GM12878 (cell line): ENCODE measurements around the gene DHCR24. TPM values are rescaled to one million over a fixed set of nuclear protein-coding genes. Genes with fewer than 3 reads are reported as not detected.

ENCODE experiments used
- ATAC-seq: fragments of 200-7000 bp; cut with Tn5 transposase; 3 replicates; pipeline ENCODE4 v1.9.1; 2020; ENCODE audit warnings: mild to moderate bottlenecking, moderate library complexity
- BruUV-seq: library from RNA; stranded (reverse); fragments of 400-500 nt; replicated peaks from 2 replicates; lab custom pipeline; 2021; lab: Mats Ljungman, UMichigan
- CTCF ChIA-PET: fragments of 300-600 bp; sonication (Branson Sonifier 250); formaldehyde crosslinking; extraction: SDS; loops from one replicate; lab custom pipeline; 2021; ENCODE audit warnings: inconsistent platforms; lab: Yijun Ruan, JAX
- POLR2A ChIA-PET: fragments of 350-600 bp; formaldehyde crosslinking; extraction: SDS; loops from one replicate; lab custom pipeline; 2021; ENCODE audit warnings: inconsistent platforms; lab: Charles Lee
- RAD21 ChIA-PET: fragments of 300-600 bp; sonication (Branson Sonifier 250); formaldehyde crosslinking; loops from one replicate; lab custom pipeline; 2023; ENCODE audit warnings: antibody characterized with exemption; ENCODE audit not compliant: unreplicated experiment; lab: Charles Lee
- SMC1A ChIA-PET: fragments of 300-600 bp; sonication (Branson Sonifier 250); formaldehyde crosslinking; loops from one replicate; lab custom pipeline; 2023; ENCODE audit not compliant: unreplicated experiment, uncharacterized antibody; lab: Charles Lee
- DNase-seq: peaks from one replicate; pipeline ENCODE4 v3.0.0-alpha.2; 2011; ENCODE audit warnings: low read depth, low spot score
- FAIRE-seq: peaks from 3 replicates; lab custom pipeline; 2011; peaks lifted over from hg19 to GRCh38; lab: Jason Lieb, UNC
- H2AFZ ChIP-seq: 2 replicates; pipeline ENCODE4 v1.6.0; 2011; ENCODE audit warnings: low read depth, low read length, control low read depth; ENCODE audit not compliant: control insufficient read depth
- H3K27ac ChIP-seq: 2 replicates; pipeline ENCODE4 v1.5.1; 2011; ENCODE audit warnings: control low read depth; ENCODE audit not compliant: control insufficient read depth, insufficient read depth
- H3K27me3 ChIP-seq, 2 experiments: replicated peaks in 1 of 2; 2 replicates each; pipeline versions ENCODE4 v1.6.0 to v1.6.1; 2011; ENCODE audit warnings: low read length in 1 of 2; ENCODE audit not compliant: control insufficient read depth in 2 of 2, insufficient read depth in 2 of 2
- H3K36me3 ChIP-seq, 2 experiments: 2 replicates each; pipeline ENCODE4 v1.5.1; 2011; ENCODE audit warnings: low read length in 1 of 2; ENCODE audit not compliant: control insufficient read depth in 2 of 2, insufficient read depth in 2 of 2
- H3K4me1 ChIP-seq: 2 replicates; pipeline ENCODE4 v1.6.1; 2011; ENCODE audit warnings: mild to moderate bottlenecking, low read length, moderate library complexity, mixed read lengths; ENCODE audit not compliant: control insufficient read depth, insufficient read depth
- H3K4me2 ChIP-seq: 2 replicates; pipeline ENCODE4 v1.6.0; 2011; ENCODE audit warnings: control low read depth; ENCODE audit not compliant: control insufficient read depth, insufficient read depth
- H3K4me3 ChIP-seq: fragments of 200-600 bp; sonication (generic); 2 replicates; pipeline ENCODE4 v1.5.1; 2016
- H3K79me2 ChIP-seq: 2 replicates; pipeline ENCODE4 v1.6.0; 2011; ENCODE audit warnings: low read length; ENCODE audit not compliant: control insufficient read depth, insufficient read depth
- H3K9ac ChIP-seq: 2 replicates; pipeline ENCODE4 v1.8.0; 2011; ENCODE audit warnings: low read length, control low read depth, mixed read lengths; ENCODE audit not compliant: control insufficient read depth, insufficient read depth
- H3K9me3 ChIP-seq: replicated peaks from 3 replicates; pipeline ENCODE4 v1.5.1; 2011; ENCODE audit warnings: mild to moderate bottlenecking, low read length; ENCODE audit not compliant: control insufficient read depth, insufficient read depth
- H4K20me1 ChIP-seq: 2 replicates; pipeline ENCODE4 v1.6.0; 2011; ENCODE audit not compliant: control insufficient read depth, insufficient read depth
- ASH2L ChIP-seq: fragments of 300-600, 200-600 bp; sonication (generic); IDR thresholded peaks from 2 replicates; pipeline ENCODE4 v1.6.1; 2017; ENCODE audit warnings: low read depth, mild to moderate bottlenecking, borderline replicate concordance
- BACH1 ChIP-seq: fragments of 450-650 bp; IDR thresholded peaks from 2 replicates; pipeline ENCODE4 v1.6.1; 2017; ENCODE audit warnings: mild to moderate bottlenecking, borderline replicate concordance
- CHD1 ChIP-seq: IDR thresholded peaks from 2 replicates; pipeline ENCODE4 v1.6.1; 2012; ENCODE audit warnings: low read depth, low read length, improper control_type of control experiment
- EED ChIP-seq: sonication (generic); IDR thresholded peaks from 2 replicates; pipeline ENCODE4 v1.6.1; 2016; ENCODE audit warnings: antibody characterized with exemption, low read depth
- GABPA ChIP-seq: IDR thresholded peaks from 2 replicates; pipeline ENCODE4 v1.6.1; 2014; ENCODE audit warnings: antibody characterized with exemption, low read depth, mild to moderate bottlenecking, inconsistent platforms
- RFX5 ChIP-seq: IDR thresholded peaks from 2 replicates; pipeline ENCODE4 v1.6.1; 2011; ENCODE audit warnings: low read depth, low read length, improper control_type of control experiment
- WGBS: methylation state at CpG from one replicate; pipeline ENCODE4 v1.1.6; 2016; ENCODE audit warnings: low lambda C conversion rate; ENCODE audit not compliant: insufficient replicate concordance, insufficient coverage; ENCODE audit errors: missing lambda C conversion rate; 5-methylcytosine and 5-hydroxymethylcytosine counted together
- in situ Hi-C: fragments of 300-500 bp; cut with MboI; formaldehyde crosslinking; loops from 9 replicates; pipeline ENCODE4 v1.14.3; 2018; ENCODE audit warnings: mixed read lengths
- intact Hi-C: fragments of 100-400 bp; cut with micrococcal nuclease; formaldehyde crosslinking; loops from one replicate; pipeline ENCODE4 v1.14.2; 2022; ENCODE audit not compliant: unreplicated experiment
- polyA plus RNA-seq, 11 experiments: library from polyadenylated mRNA; depleted of rRNA in 4 of 11; unstranded in 6 of 11; stranded (reverse) in 5 of 11; fragments of >200 nt; fragmentation: Nextera tagmentation in 4 of 11; fragmentation: Illumina TruSeq in 1 of 11; extraction: Ambion mirVana in 4 of 11; extraction: Trizol in 1 of 11; gene quantifications; 1 replicate in 1 of 11; 2 replicates in 10 of 11; pipeline versions ENCODE4 v1.2.1 to v1.2.3, GENCODE V29; 2011 to 2016; ENCODE audit warnings: inconsistent platforms in 2 of 11, missing spikeins in 2 of 11, low read depth in 1 of 11
- total RNA-seq, 4 experiments: library from RNA; depleted of rRNA in 3 of 4; stranded (reverse); fragments of >200 nt in 3 of 4; fragmentation: Illumina TruSeq in 1 of 4; extraction: Trizol in 1 of 4; gene quantifications; 2 replicates each; pipeline versions ENCODE4 v1.2.1 to v1.2.3, GENCODE V29; 2013 to 2021
- TF ChIP-seq, protein P1 (sequence below): IDR thresholded peaks from 2 replicates; pipeline ENCODE4 v1.6.1; 2011; ENCODE audit warnings: low read depth, low read length, improper control_type of control experiment, borderline replicate concordance
- TF ChIP-seq, protein P2 (sequence below): fragments of 450-650 bp; IDR thresholded peaks from 2 replicates; pipeline ENCODE4 v1.6.1; 2017; ENCODE audit warnings: mild to moderate bottlenecking, low read depth, inconsistent platforms; ENCODE audit not compliant: poor library complexity, severe bottlenecking

DHCR24 gene
- total and polyA plus RNA-seq, 10 of the 15 experiments (the other 5 are each of a cell fraction or from before 2014, with no cell fraction given) = 23.3 to 169 (median 120) TPM

- Histone ChIP-seq H3K4me1 (peaks cover 10% of the 10 kb centered on the region), H2AFZ (no peak overlapping the region), H3K9ac (no peak overlapping the region), H3K4me3 (no peak overlapping the region), H3K4me2 (no peak overlapping the region), H3K9me3 (no peaks in the 10 kb centered on the region), H3K36me3 (no peaks in the 10 kb centered on the region), H3K79me2 (no peaks in the 10 kb centered on the region), H4K20me1 (no peaks in the 10 kb centered on the region), H3K27ac (no peak overlapping the region), H3K27me3 (no peaks in the 10 kb centered on the region)
- DNase-seq = no peak
- RAD21 ChIA-PET = no interaction called here
- POLR2A ChIA-PET = no interaction called here
- CTCF ChIA-PET = interaction anchor here (0.6 to 1.7 kb wide), 8 partner anchors 13 to 947 kb away, joined by 3 to 7 read pairs (median 4); no protein-coding TSS in a partner anchor
- no peak for ATAC-seq
- BruUV-seq = no TSS peak
- in situ Hi-C loops = no loop called here
- FAIRE-seq = no peak
- SMC1A ChIA-PET = interaction anchor here (1.7 kb wide), 1 partner anchor 12 kb away, joined by 5 read pairs; no protein-coding TSS in a partner anchor
- TF ChIP-seq RFX5 (no peak), EED (no peak), GABPA (no peak), BACH1 (no peak), ASH2L (no peak), CHD1 (no peak)
- TF ChIP-seq, protein P1, sequence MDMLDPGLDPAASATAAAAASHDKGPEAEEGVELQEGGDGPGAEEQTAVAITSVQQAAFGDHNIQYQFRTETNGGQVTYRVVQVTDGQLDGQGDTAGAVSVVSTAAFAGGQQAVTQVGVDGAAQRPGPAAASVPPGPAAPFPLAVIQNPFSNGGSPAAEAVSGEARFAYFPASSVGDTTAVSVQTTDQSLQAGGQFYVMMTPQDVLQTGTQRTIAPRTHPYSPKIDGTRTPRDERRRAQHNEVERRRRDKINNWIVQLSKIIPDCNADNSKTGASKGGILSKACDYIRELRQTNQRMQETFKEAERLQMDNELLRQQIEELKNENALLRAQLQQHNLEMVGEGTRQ = no peak
- TF ChIP-seq, protein P2, sequence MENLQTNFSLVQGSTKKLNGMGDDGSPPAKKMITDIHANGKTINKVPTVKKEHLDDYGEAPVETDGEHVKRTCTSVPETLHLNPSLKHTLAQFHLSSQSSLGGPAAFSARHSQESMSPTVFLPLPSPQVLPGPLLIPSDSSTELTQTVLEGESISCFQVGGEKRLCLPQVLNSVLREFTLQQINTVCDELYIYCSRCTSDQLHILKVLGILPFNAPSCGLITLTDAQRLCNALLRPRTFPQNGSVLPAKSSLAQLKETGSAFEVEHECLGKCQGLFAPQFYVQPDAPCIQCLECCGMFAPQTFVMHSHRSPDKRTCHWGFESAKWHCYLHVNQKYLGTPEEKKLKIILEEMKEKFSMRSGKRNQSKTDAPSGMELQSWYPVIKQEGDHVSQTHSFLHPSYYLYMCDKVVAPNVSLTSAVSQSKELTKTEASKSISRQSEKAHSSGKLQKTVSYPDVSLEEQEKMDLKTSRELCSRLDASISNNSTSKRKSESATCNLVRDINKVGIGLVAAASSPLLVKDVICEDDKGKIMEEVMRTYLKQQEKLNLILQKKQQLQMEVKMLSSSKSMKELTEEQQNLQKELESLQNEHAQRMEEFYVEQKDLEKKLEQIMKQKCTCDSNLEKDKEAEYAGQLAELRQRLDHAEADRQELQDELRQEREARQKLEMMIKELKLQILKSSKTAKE = no peak
- WGBS = 44% methylated on average over 6 of the region's 7 CpGs
- intact Hi-C loops = no loop called here
Observed at GRCh38 chr1:54807756-54808155, 79.2 kb downstream of the DHCR24 start.
